Ovary (tissue), 9 donors: Measurements from ENCODE around the gene PRPF8. TPM values are rescaled to one million over a fixed set of nuclear protein-coding genes. Genes with fewer than 3 reads are reported as not detected.
"Not testable (repeated sequence)": the region's sequence is repeated elsewhere in the genome, so short reads cannot be mapped to it uniquely, and the experiment has no call there.

Source experiments
- DNase-seq, 5 donors: peaks; one replicate each; pipeline ENCODE4 v3.0.0-alpha.2; 2019 to 2020
- H3K27ac ChIP-seq, 2 donors: fragments of 200-600 bp; one replicate each; pipeline versions ENCODE4 v1.5.1 to v1.8.0; 2019 to 2022
- H3K27me3 ChIP-seq: fragments of 200-600 bp; one replicate; pipeline ENCODE4 v1.8.0; 2022
- H3K36me3 ChIP-seq: fragments of 200-600 bp; sonication (generic); one replicate; pipeline ENCODE4 v1.5.1; 2019
- H3K4me1 ChIP-seq: one replicate; pipeline ENCODE4 v1.8.1; 2013; ENCODE audit warnings: mild to moderate bottlenecking, moderate library complexity; ENCODE audit not compliant: insufficient read depth
- H3K4me3 ChIP-seq: fragments of 200-600 bp; sonication (generic); one replicate; pipeline ENCODE4 v1.5.1; 2017
- H3K9me3 ChIP-seq, 2 donors: fragments of 200-600 bp in 1 of 2; sonication (generic) in 1 of 2; one replicate each; pipeline versions ENCODE4 v1.5.1 to v1.8.1; 2013 to 2019; ENCODE audit warnings: mild to moderate bottlenecking in 1 of 2, moderate library complexity in 1 of 2
- EP300 ChIP-seq: sonication (generic); formaldehyde crosslinking; IDR thresholded peaks from one replicate; pipeline ENCODE4 v1.6.1; 2017; ENCODE audit warnings: antibody characterized with exemption
- POLR2A ChIP-seq: fragments of 450-650 bp; IDR thresholded peaks from one replicate; pipeline ENCODE4 v1.6.1; 2017; ENCODE audit warnings: antibody characterized with exemption, mild to moderate bottlenecking, moderate library complexity
- WGBS, 3 donors: extraction: QIAGEN DNeasy Blood & Tissue Kit in 1 of 3; methylation state at CpG; one replicate each; pipeline versions ENCODE4 v1.1.5 to v1.1.7; 2013 to 2017; 5-methylcytosine and 5-hydroxymethylcytosine counted together
- intact Hi-C, 4 donors: fragments of 100-400 bp; cut with DNase I; formaldehyde crosslinking; loops; one replicate each; pipeline versions ENCODE4 v1.11.0 to v1.15.1; 2022 to 2023
- polyA plus RNA-seq, 2 donors: library from polyadenylated mRNA; stranded (reverse); fragments of 200-250 nt in 1 of 2; fragments of 350-450 nt in 1 of 2; fragmentation: Illumina TruSeq in 1 of 2; extraction: RNeasy Lipid Tissue Mini Kit (QIAGEN cat#74804) in 1 of 2; gene quantifications; one replicate each; pipeline ENCODE4 v1.2.3, GENCODE V29; 2013 to 2014
- total RNA-seq, 7 donors: library from RNA; depleted of rRNA in 2 of 7; stranded (reverse); fragments of >200 nt in 2 of 7; fragmentation: NEBNext Ultra II Directional in 3 of 7; extraction: Animal tissue kit (Norgen Biotek cat#: 25700) in 3 of 7; gene quantifications; one replicate each; pipeline versions ENCODE4 v1.1.0 to v1.2.4, GENCODE V29; 2016 to 2023
- TF ChIP-seq, protein P1 (sequence below), 3 donors: fragments of 450-650 bp in 2 of 3; fragments of 200-600 bp in 1 of 3; IDR thresholded peaks; one replicate each; pipeline versions ENCODE4 v1.5.1 to v1.8.0; 2016 to 2022; ENCODE audit warnings: antibody characterized with exemption in 3 of 3, mild to moderate bottlenecking in 1 of 3
- donor health status: DM: no; HTN: no; CAD: no; lungs with moderate emphysema.
- donor health status: DM: no; HTN: no; CAD: no.
- donor health status: Bipolar disorder and iron deficiency.
- donor health status: DM: yes; HTN: yes; CAD: no.
- donor health status: DM: no; HTN: no; CAD: no.
- donor health status: DM: yes; HTN: yes; CAD: no.

Gene PRPF8
- total and polyA plus RNA-seq, 9 donors, result 146 to 379 (median 276) TPM

- Histone ChIP-seq H3K27me3 (no peaks in the 10 kb centered on the region), H3K4me3 (peak overlapping the region; percentile 87), H3K27ac (peak overlapping the region in 1 of 2 donors; percentile 88), H3K36me3 (no peaks in the 10 kb centered on the region), H3K4me1 (peaks cover 7% of the 10 kb centered on the region), H3K9me3 (no peaks in the 10 kb centered on the region)
- intact Hi-C loops, result no loop called here
- WGBS, 3 donors, result 68 to 76% (median 73%) methylated on average over 5 of the region's 5 CpGs
- TF ChIP-seq, protein P1, sequence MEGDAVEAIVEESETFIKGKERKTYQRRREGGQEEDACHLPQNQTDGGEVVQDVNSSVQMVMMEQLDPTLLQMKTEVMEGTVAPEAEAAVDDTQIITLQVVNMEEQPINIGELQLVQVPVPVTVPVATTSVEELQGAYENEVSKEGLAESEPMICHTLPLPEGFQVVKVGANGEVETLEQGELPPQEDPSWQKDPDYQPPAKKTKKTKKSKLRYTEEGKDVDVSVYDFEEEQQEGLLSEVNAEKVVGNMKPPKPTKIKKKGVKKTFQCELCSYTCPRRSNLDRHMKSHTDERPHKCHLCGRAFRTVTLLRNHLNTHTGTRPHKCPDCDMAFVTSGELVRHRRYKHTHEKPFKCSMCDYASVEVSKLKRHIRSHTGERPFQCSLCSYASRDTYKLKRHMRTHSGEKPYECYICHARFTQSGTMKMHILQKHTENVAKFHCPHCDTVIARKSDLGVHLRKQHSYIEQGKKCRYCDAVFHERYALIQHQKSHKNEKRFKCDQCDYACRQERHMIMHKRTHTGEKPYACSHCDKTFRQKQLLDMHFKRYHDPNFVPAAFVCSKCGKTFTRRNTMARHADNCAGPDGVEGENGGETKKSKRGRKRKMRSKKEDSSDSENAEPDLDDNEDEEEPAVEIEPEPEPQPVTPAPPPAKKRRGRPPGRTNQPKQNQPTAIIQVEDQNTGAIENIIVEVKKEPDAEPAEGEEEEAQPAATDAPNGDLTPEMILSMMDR (IDR thresholded peaks at IDR 0.05), result no peak
- TF ChIP-seq EP300, result no peak
- no peak for DNase-seq
Measured at GRCh38 chr17:1683459-1683858, 1.2 kb downstream of the PRPF8 start.

DNA sequence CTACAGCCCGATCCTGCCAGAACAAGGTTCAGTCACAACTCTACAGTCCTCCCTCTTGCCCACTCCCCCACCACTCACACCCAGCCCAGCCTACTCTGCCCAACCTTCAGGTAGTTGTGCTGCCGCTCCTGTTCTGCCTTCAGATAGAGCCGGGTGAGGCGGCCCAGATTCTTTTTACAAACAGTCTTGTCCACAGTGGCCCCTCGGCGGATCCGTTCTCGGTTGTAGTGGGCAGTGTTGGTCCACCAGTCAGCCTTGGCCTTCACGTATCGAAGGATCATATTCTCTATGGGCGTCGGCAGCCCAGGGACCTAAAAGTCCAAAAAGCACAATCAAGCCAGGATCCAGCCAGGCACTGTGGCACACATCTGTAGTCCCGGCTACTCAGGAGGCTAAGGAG lies 8.3 kb downstream of the PRPF8 start:
- Histone ChIP-seq H3K4me3 (no peak overlapping the region), H3K27ac (no peak overlapping the region), H3K4me1 (no peaks in the 10 kb centered on the region), H3K27me3 (no peaks in the 10 kb centered on the region), H3K36me3 (no peaks in the 10 kb centered on the region), H3K9me3 (no peaks in the 10 kb centered on the region)
- intact Hi-C loops, result loop anchor here in 2 of 4 donors (5.0 to 10.0 kb wide), 2 partner anchors 36 to 358 kb away; partner anchors contain the start of genes DPH1 (in 1 of the 2) and TLCD2 (in 1 of the 2)
- no peak for DNase-seq
- WGBS, 3 donors, result 93 to 95% (median 93%) methylated on average over 13 of the region's 13 CpGs
- TF ChIP-seq POLR2A (no peak), EP300 (no peak)
- TF ChIP-seq, protein P1 (IDR thresholded peaks at IDR 0.05), result no peak

DNA sequence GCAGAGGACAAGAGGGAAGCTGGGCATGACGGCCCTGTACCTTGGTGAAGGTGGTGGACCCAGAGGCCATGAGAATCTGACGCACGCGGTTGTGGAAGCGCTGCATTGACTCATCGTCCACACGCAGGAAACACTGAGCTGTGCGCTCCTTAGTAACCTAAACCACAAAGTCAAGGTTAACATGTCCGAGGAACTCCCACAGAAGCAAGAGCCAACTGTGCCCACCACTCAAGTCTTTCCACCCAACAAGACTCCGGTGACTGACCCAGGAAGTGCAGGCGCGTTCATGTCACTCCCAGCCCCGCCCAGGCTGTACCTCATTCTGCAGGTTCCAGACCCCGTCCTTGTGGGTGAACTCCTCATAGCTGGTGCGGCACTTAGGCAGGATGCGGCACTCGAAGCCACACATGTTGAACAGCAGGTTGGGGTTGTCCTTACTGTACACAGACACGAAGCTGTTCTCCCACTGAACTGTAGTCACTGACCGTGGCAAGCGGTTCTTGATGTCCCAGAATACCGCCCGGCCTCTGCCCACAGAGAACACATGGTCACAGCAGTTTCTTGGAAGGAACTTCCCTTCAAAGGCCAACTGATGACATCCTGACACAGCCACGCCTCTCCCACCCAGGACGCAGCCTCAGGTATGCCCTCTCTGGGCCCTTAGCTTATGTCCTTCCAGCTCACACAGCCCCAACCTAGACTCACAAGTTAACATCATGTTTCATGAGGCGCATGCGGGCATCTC lies 11.5 kb downstream of the PRPF8 start:
- intact Hi-C loops, result loop anchor here in 2 of 4 donors (5.0 to 10.0 kb wide), 3 partner anchors 34 to 362 kb away; partner anchors contain the start of gene DPH1 (in 1 of the 2)

GRCh38 chr17:1663934-1664333 lies 20.7 kb downstream of the PRPF8 start:
- WGBS, 3 donors, result 89 to 92% (median 90%) methylated on average over 5 of the region's 5 CpGs
- H3K27ac ChIP-seq, intact Hi-C loops: not testable (repeated sequence)

More for the DNA sequence above, 11.5 kb downstream of the PRPF8 start:
- TF ChIP-seq POLR2A (no peak), EP300 (no peak)
- TF ChIP-seq, protein P1 (IDR thresholded peaks at IDR 0.05), result no peak
- Histone ChIP-seq H3K4me1 (no peaks in the 10 kb centered on the region), H3K36me3 (no peaks in the 10 kb centered on the region), H3K9me3 (no peaks in the 10 kb centered on the region), H3K27me3 (no peaks in the 10 kb centered on the region), H3K4me3 (no peak overlapping the region), H3K27ac (no peak overlapping the region)
- WGBS, 3 donors, result 85 to 92% (median 86%) methylated on average over 26 of the region's 26 CpGs
- no peak for DNase-seq

DNA sequence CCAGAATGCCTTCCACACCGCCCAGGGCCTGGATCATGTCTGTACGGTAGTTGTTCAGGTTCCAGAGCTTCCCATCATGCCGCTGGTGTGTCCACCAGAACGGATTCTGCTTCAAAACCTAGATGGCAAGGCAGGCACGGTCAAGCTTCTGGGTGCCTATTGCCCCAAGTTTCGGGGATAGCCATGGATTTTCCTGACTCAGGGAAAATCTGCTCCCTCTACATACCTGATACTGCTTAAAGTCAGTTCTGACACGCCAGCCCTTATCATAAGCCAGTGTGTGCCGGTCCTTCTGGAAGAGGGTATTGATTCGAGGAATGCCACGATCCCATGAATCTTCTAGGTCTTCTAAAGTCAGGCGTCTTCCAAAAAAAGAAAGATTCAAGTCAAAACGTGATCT lies 23.6 kb downstream of the PRPF8 start:
- Histone ChIP-seq H3K9me3 (no peaks in the 10 kb centered on the region), H3K27me3 (no peaks in the 10 kb centered on the region), H3K27ac (no peak overlapping the region), H3K36me3 (no peaks in the 10 kb centered on the region), H3K4me1 (no peaks in the 10 kb centered on the region), H3K4me3 (no peak overlapping the region)
- intact Hi-C loops, result no loop called here
- WGBS, 3 donors, result 90 to 91% (median 90%) methylated on average over 12 of the region's 12 CpGs
- no peak for DNase-seq
- TF ChIP-seq, protein P1 (IDR thresholded peaks at IDR 0.05), result no peak
- TF ChIP-seq POLR2A (no peak), EP300 (no peak)

More at GRCh38 chr17:1663934-1664333, 20.7 kb downstream of the PRPF8 start:
- not testable (repeated sequence) for H3K4me1 ChIP-seq, H3K4me3 ChIP-seq, H3K36me3 ChIP-seq, H3K9me3 ChIP-seq, H3K27me3 ChIP-seq
- peak in 1 of 5 donors; percentile 9 for DNase-seq
